Daoy (cell line): ENCODE measurements around the gene PCED1B. TPM values are rescaled to one million over a fixed set of nuclear protein-coding genes. Genes with fewer than 3 reads are reported as not detected.
"Not testable (repeated sequence)": the region's sequence is repeated elsewhere in the genome, so short reads cannot be mapped to it uniquely, and the experiment has no call there.

ENCODE experiments used
- DNase-seq: peaks from one replicate; pipeline ENCODE4 v3.0.0-alpha.2; 2015; ENCODE audit warnings: low read depth
- total RNA-seq: library from RNA; depleted of rRNA; stranded (reverse); fragments of >200 nt; shearing (Covaris generic); gene quantifications from 2 replicates; pipeline ENCODE4 v1.2.3, GENCODE V29; 2014; rRNA removed

Gene PCED1B
- total RNA-seq, 1 experiment from 2014 or later = 4.7 TPM

DNA sequence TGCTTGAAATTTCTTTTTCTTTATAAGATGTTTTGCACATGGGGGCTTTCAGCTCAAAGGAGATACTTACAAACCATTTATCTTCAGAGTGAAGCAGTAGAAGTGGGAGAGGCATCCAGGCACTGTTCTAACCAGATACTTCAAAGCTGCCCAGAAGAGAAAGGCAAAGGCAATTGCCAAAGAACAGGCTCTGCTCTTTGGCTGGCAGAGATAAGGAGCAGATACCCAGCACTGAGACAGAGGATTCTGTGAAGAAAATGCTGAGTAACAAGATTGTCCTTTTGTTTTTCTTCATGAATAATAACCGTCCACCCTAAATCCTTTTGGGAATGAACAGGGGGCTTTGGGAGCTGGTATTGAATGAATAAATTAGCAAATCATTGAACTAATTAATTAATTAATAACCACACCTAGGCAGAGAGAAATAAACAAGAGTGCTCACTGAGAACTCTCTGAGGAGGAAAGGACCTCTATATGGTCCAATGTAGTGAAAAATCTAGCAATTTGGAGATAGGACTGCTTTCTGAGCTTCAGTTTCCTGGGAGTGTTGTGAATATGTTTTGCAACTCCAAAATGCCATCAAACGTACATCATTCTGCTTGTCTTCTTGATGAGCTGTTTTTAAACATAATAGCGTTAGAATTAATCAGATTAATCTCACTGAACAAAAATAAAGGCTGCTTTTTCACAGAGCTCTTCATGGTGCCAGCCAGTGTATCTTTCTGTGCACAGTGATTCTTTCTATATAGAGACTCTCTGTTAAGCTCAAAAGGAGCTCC lies 193.2 kb downstream of the PCED1B start:
- peak; percentile 52 for DNase-seq

GRCh38 chr12:47273191-47273626 lies 193.8 kb downstream of the PCED1B start:
- peak; percentile 50 for DNase-seq

DNA sequence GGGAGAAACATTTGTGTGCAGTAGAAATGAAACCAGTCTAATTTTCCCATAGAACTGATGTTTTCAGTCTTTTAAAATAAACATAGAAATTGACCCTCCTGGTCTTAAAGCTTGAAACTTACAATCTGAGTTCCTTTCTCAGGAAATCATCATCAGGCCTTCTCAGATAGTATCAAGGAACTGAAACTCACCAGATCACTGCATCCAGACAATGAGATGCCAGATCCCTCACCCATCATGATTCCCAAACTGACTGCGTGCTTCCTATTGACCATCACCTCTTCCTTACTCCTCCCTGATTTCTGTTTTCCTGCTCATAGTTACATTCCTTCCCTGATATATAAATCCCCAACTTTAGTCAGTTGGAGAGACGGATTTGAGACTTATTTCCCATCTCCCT lies 195.3 kb downstream of the PCED1B start:
- DNase-seq = no peak

GRCh38 chr12:47276253-47276620 lies 196.8 kb downstream of the PCED1B start:
- no peak for DNase-seq

GRCh38 chr12:47276621-47277309 lies 197.3 kb downstream of the PCED1B start:
- peak; percentile 81 for DNase-seq

- peak; percentile 91 for DNase-seq
These were observed 198.6 kb downstream of the PCED1B start for GRCh38 chr12:47277972-47278448.

- DNase-seq = not testable (repeated sequence)
These were observed 200.3 kb downstream of the PCED1B start for GRCh38 chr12:47279758-47280157.

DNA sequence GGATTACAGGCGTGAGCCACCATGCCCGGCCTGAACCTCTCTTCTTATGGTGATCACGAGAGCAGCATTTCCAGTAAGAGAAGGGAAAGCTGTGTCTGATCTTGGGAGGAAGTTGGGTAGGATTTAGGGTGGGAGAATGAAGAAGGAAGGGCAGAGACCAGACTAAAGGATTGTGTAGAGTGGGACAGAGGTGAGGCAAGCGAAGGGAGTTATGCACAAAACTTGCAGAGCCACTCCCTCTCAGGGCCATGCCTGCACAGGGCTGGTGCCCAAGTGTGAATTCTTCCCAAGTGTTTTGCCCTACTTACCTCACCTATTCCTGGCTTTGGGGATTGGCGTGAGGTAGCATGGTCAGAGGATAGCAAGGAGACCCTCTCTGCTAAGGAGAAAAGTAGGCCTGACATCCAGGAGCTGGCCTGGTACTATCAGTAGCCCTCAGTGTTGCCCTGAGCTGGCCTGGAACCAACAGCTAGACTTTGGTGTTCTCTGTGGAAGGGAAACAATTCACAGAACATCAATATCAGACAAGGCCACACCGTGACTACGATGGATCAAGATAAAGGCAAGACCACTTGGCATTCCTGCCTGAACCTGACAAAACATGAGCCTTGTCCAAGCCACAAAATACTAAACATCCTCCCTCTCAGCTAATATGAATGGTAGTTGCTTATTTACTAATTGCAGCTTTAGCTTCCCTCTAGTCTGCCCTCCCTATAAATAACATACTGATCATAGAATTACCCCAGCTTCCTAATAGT lies 201.3 kb downstream of the PCED1B start:
- peak; percentile 26 for DNase-seq

GRCh38 chr12:47281667-47282171 lies 202.3 kb downstream of the PCED1B start:
- DNase-seq = peak; percentile 65

- DNase-seq = peak; percentile 92
These were observed 202.8 kb downstream of the PCED1B start for GRCh38 chr12:47282206-47282605.

Other genes with a start within 250 kb of the PCED1B start
- 159 and 164 TPM in 2 replicates for gene AMIGO2, start 338 bp downstream of the PCED1B start, total RNA-seq